NCI-H2029 treated with DMSO at 0.1 percent for 48 hours (cell line): ENCODE measurements around the gene IER3.

Experiments used
- DNase-seq: peaks from one replicate; lab custom pipeline; 2025; lab: John Stamatoyannopoulos, UW

Gene IER3

DNA sequence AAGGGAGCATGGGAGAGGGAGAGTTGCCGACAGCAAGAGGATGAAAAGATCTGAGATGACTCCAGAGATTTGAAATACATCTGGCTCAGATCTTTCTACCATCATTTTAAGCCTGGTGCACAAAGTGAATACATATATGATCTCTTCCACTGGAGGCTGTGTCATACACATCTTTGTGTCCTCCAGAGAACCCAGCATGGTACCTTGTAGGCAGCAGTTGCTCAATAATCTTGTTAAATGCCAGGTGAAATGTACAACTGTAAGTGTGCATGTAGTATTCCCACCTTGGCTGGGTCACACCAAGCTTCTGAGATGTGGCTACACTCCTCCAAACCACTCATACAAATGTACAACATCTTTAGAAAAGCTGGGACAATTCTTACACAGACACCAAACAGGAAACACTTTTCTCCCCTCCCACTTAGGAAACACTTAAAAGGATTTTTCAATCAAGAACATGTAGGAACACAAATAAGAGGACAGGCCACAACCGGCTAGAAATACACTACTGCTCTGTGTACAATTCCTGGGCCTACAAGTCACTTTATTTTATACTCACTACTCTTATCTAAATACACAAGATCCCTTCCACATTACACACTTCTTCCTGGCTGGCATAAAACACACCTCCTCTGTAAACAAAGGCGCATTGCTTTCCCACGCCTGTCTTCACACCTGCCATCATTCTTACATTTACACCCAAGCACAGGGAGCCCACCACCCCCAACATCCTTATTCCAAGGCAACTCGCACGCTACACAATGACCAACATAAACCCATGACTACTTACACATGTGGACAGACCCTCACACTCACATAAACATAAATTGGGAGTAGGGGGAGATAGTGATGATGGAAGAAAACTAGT is 3.8 kb upstream of the IER3 start:
- no peak for DNase-seq

DNA sequence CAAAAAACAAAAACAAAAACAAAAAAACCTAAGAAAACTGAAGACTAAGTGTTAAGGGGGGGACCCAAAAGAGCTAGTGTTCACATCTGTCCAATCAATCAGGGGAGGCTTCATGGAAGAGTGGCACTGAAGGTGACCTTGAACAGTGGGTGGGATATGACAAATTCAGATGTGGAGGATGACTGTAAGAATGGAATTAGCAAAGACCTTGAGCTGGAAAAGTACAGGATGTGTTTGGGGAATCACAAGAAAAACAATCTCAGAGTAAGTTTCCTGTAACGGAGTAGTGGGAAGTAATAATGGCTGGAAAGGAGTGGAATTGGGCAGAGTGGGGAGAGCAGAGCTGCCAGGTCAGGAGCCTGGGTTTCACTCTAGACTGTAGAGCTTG is 2.9 kb upstream of the IER3 start:
- no peak for DNase-seq

DNA sequence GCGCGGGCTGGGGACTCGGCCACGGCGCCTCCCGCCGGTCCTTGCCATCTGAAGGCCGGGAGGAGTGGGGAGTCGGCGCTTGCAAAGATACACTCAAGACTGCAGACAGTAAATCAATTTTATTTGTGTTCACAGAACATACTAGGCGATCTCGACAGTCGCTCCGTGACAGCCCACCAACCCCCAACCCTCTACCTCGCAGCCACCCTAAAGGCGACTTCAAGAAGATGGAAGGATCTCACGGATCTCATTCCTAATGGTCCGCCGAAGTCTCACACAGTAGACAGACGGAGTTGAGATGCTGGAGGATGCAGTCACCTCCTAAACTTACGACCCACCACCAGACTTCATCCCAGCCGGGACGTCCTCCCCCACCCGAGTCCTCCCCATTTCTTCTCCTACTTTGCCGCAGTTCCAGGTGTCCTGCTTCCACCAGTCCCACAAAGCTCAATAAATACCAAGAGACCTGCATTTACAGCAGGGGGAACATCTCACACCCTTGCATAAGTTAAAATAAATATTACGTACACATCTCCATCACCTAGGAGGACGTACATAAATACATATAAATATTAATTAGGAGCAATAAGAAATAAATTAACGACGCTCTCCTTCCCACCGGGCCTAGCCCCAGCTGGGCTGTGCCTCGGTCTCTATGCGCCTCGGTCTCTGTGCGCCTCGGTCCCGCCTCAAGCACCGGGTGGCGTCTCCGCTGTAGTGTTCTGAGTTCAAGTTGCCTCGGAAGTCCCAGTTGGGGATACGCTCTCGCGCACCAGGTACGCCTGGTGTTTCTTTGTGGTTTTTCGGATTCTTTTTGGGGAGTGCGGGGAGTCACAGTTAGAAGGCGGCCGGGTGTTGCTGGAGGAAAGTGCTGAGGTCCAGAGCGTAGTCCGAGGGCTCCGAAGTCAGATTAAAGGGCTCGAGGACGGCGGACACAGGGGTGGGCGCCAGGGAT is 971 bp downstream of the IER3 start:
- DNase-seq = no peak

DNA sequence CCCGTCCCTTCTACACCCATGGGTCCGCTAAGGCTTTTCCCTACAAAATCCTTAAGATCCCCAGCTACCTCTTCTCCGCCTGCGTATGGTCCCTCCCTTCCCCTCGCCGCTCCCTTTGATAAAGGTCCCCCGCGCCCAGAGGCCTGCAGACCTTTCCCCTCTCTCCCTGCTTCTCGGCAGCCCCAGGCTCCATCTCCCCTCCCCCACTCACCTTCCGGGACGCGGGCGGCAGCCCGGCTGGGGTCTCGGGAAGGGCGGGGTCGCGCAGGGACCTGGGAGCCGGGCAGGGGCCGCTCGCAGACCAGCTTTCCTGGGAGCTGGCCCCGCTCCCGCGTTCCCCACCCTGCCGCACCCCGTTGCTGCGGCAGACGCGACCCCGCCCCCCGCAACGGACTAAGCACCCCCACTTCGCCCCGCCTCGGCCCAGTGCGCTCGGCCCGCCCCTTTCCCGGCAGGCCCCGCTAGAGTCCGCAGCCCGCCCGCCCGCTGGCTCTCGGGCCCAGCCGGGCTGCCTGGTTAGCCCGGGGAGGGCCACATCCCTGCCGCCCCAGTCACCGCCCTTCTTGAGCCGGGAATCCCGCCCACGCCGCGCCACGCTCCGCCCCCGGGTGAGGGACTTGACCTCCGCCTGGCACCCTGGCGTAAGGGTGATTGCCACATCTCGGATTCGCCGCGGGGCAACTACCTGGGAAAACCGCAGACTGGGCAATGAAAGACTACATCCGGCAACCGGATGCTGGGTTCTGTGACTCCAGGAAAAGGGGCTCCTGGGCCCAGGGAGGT is 1.8 kb downstream of the IER3 start, which contains the start of gene FLOT1:
TSS of gene FLOT1 (minus strand) at position 372 of the 783 bp plus-strand sequence. CDS start 498 bp downstream, outside the sequence.
- peak; percentile 62 for DNase-seq

DNA sequence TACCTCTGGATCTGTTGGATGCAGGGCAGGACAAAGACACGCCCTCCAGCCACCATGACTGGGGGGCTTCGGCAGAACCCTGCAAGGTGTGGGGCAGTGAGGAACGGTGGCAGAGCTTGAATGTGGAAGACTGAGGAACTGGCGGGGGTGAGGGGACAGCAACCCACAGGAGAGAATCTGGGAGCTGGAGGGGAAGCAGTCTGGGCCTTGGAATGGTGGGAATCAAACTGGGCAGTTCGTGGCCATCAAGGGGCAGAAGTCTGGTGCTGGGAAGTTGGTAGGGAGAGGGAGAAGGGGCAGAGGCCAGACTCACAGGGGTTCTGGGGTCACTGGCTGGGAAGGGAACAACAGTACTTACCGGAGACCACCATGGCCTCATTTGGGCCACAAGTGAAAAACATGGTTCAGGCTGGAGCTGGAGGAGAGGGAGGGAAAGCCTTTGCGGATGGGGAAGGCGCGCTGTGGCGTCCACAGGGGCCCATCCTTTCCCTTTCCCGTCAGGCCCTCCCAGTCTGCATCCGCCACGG is 2.5 kb downstream of the IER3 start:
- DNase-seq = no peak

DNA sequence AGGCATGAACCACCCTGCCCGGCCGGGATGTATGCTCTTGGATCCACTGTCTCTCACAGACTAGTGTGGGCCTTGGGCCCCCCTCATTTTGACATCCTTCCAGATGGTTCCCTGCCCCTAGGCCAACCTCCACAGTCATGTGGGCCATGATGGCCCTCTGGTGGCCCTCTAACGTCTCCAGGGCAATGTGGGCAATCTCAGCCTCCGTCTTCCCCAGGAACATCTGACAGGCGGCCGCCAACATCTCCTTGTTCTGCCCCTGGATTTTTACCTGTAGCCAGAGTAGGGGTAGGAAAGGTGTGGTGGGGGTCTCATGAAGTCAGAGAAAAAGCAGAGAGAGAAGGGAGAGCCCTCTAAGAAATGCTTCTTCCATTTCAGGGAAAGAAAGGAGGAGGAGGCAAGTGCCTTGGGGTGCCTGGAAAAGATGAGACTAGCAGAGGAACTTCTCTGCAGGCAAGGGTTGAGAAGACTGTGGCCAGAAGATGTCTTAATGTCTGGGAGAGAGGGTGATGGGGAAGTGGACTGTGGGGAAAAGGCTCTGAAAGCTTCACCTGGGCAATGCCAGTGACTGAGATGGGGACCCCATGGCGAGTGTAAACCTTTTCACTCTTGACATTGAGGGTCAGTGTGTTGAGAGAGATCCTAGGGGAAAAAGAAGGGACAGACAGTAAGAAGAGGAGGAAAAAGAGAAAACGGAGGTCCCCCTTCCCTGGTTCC is 3.1 kb downstream of the IER3 start:
- DNase-seq = no peak

DNA sequence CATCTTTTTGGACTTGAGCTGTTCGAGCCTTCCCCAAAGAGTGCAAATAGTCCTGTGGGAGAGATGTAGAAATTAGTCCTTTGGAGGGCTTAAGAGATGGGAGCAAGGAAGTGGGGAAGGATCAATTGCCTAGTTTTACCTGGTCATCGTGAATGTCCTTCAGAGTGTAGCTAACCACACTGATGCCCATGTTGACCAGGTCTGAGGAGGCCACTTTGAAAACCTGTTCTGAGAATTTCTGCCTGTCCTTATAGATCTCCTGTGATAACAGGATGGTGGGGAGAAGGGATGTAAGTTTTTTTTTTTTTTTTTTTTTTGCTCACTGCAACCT is 3.8 kb downstream of the IER3 start:
- no peak for DNase-seq

DNA sequence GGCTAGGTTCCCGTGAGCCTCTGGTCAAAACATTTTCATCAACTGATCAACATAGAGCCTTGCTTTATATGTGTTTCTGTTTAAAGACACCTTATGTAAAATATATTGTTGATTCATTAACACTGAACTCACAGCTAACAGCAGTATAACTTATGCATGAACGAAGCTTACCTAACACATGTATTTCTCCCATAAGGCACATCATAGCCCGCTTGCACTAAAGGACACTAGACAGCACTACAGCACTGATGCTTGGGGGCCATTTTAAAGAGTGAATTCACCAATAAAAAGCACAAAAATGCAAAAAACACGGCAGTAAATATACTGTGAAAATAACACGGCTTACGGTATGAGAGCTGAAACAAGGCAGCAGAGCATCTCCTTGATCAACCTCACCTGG is 5.8 kb downstream of the IER3 start:
- DNase-seq = no peak

DNA sequence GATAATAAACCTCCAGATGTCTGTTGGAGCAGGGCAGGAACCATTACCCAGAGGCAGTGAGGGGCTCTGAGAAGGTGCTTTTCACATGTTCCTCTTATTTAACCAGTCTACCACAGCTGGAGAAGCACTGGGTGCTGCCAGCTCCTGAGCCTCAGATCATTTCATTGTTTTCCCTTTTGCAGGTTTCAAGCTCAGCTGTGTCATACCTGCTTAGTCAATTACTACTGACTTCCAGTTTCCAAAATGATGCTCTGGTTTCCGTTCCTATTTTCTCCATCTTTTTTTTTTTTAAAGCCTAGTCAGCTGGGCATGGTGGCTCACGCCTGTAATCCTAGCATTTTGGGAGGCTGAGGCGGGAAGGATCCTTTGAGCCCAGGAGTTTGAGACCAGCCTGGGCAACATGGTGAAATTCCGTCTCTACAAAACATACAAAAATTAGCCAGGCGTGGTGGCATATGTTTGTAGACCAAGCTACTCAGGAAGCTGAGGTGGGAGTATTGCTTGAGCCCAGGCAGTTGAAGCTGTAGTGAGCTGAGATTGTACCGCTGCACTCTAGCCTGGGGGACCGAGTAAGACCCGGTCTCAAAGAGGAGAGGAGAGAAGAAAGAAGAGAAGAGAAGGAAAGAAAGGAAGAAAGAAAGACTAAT is 8.6 kb downstream of the IER3 start:
- DNase-seq = no peak

DNA sequence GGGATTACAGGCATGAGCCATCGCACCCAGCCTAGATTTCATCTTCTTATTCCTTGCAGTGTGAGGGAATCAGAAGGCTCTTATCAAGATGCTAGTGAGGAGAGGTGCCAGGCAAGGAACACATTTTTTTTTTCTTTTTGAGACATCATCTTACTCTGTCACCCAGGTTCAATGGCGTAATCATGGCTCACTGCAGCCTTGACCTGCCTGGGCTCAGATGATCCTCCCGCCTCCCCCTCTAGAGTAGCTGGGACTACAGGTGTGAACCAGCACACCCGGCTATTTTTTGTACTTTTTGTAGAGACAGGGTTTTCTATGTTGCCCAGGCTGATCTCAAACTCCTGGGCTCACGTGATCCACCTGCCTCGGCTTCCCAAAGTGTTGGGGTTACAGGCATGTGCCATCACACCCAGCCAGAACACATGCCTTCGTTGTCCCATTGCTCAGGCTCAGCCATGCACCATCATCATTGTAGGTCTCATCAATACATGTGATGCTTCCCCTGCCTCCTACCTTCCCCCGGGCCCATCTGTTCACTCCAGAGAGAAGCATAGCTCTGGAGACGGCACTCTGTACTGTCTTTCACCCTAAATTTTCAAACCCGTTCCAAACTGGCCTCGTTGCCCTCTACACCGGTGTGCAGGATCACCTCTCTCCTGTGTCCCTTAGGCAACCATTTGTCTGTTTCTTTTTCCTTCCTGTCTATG is 12.0 kb downstream of the IER3 start:
- DNase-seq = no peak

DNA sequence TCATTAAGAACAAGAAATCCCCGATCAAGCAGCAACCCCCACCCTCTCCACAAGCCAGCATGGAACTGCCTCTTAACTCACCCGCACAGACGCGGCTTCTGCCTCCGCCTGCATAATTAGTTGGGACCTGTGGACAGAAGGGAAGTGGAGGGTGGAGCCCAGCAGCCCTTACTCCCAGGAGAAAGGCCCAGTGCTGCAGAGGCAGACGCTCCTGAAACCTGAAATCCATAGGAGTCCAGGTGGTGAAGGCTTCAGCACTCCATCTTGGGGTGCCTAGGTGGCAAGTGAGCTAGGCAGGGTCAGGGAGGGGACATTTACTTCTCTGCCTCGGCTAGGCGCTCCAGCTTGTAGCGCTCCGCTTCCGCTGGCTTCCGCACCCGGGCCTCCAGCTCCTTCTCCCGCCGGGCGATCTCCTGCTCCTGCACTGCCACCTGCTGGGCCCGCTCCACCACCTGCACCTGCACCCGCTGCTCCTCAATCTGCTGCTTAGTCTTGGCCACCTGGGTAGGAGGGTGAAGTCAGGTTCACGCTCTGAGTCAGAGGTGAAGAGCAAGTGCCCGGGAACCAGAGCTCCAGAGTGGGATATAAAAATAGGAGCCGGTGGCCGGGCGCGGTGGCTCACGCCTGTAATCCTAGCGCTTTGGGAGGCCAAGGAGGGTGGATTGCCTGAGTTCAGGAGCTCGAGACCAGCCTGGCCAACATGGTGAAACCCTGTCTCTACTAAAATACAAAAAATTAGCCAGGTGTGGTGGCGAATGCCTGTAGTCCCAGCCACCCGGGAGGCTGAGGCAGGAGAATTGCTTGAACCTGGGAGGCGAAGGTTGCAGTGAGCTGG is 13.5 kb downstream of the IER3 start:
- DNase-seq = peak; percentile 75

DNA sequence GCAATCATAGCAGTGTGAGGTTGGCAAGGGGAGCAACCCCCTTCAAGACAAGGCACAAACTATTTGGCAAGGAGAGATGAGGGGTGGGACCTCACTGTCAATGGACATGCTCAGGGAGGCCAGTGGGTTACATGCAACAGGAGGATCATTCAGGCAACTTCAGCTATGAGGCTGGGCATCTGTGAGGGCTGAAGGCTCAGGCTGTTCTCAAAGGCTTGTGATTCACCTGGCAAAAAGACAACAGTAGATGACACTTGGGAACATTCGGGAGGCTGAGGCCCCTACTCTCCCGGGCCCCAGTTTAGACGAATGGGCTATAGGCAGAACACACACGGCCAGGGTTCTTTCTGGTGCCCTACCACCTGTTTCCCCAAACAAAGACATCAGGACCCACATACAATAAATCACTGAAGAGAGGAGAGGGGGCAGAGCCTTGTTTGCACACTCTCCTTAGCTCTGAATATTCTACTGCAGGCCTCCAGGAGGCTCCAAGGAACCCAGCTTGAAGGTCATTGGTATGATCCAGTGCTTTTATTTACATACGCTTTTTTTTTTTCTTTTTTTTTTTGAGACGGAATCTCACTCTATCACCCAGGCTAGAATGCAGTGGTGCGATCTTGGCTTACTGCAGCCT is 16.3 kb downstream of the IER3 start:
- DNase-seq = no peak

DNA sequence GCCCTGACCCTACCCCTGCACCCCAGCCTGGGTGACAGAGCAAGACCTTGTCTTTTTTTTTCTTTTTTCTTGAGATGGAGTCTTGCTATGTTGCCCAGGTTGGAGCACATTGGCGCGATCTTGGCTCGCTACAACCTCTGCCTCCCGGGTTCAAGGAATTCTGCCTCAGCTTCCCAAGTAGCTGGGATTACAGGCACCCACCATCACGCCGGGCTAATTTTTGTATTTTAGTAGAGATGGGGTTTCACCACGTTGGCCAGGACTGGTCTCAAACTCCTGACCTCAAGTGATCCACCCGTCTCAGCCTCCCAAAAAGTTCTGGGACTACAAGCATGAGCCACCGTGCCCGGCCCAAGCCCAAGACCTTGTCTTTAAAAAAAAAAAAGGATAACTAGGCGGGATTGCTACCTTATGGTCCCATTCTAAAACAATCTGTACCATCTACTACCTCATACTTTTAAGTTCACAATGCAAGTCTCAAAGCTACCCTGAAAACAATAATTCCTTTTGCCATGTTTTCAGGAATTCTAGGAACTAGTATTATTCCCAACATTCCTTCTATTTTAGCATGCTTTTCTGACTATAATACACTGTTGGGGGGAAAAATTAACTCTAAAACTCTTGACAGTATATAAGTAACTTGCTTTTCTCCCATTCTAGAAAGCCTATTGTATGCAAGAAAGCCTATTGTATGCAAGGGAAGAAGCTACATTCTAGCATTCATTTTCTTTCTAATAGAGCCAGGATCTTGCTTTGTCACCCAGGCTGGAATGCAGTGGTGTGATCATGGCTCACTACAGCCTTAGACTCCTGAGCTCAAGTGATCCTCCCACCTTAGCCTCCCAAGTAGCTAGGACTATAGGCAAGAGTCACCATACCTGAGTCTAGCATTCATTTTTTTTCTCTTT is 17.6 kb downstream of the IER3 start:
- DNase-seq = no peak

DNA sequence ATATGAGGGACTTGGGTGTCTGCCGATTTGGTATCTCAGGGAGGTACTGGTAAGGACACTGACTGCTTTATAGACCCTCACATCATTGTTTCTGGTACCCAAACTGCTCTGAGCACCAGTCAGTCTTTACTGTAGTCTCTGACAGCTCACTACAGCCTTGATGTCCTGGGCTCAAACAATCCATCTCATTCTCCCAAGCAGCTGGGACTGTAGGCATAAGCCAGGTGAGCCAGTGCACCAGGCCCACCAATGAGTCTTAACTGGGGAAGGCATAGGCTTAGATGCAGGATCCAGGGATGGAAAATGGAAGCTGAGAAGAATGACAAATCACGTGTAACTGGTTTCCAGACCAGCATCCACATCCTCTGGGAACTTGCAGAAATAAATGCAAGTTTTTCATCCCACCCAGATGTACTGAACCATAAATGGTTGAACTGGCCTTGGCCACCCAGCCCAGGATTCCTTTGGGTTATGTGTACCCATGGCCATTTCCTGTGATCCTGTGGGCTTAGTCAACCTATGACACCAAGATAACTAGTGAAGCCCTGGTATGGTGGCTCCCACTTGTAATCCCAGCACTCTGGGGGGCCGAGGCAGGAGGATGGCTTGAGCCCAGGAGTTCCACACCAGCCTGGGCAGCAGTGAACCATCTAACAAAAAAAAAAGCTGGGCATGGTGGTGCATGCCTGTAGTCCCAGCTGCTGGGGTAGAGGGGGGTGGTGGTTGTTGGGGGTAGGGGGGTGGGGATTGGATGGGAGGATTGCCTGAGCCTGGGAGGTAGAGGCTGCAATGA is 18.4 kb downstream of the IER3 start:
- no peak for DNase-seq

DNA sequence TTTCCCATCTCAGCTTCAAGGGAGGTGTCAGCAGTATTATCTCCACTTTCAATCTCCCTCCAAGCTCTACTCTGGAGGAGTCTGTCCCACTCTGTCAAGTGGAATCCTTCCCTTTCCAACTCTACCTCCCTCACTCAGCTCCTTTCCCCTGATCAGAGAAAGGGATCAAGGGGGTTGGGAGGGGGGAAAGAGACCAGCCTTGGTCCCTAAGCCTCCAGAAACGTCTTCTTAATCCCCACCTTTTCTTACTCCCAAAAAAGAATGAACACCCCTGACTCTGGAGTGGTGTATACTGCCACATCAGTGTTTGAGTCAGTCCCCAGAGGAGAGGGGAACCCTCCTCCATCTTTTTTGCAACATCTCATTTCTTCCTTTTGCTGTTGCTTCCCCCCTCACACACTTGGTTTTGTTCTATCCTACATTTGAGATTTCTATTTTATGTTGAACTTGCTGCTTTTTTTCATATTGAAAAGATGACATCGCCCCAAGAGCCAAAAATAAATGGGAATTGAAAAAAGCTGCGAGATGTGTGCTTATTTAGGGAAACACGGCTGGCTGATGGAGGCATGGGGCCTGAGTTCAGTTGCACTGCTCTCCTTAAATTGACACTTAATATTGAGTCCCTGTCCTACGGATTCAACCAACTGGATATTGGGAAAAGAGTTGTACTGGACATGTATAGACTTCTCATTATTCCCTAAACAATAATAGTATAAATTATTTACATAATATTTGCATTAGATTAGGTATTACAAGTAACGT is 19.3 kb downstream of the IER3 start:
- DNase-seq = no peak
